KMS-11 (cell line): ENCODE data around the gene HCFC1.

Experiments used
- H2AFZ ChIP-seq: fragments of 200-600 bp; sonication (generic); 2 replicates; pipeline ENCODE4 v1.6.1; 2016; ENCODE audit warnings: antibody characterized with exemption, mixed run types, low read depth
- H3K27ac ChIP-seq: fragments of 200-600 bp; sonication (generic); 2 replicates; pipeline ENCODE4 v1.6.1; 2016; ENCODE audit warnings: mild to moderate bottlenecking, mixed run types
- H3K27me3 ChIP-seq: fragments of 200-600 bp; sonication (generic); 2 replicates; pipeline ENCODE4 v1.6.1; 2017; ENCODE audit warnings: mild to moderate bottlenecking, low read depth, mixed run types, moderate library complexity; ENCODE audit not compliant: insufficient read depth
- H3K36me3 ChIP-seq: fragments of 200-600 bp; sonication (generic); 2 replicates; pipeline ENCODE4 v1.6.1; 2017; ENCODE audit warnings: mild to moderate bottlenecking, mixed run types; ENCODE audit not compliant: insufficient read depth
- H3K4me1 ChIP-seq: fragments of 200-600 bp; sonication (generic); 2 replicates; pipeline ENCODE4 v1.6.1; 2016; ENCODE audit warnings: mild to moderate bottlenecking, low read depth, mixed run types; ENCODE audit not compliant: poor library complexity, severe bottlenecking
- H3K4me2 ChIP-seq: fragments of 200-600 bp; sonication (generic); 2 replicates; pipeline ENCODE4 v1.7.0; 2016; ENCODE audit warnings: mild to moderate bottlenecking, mixed run types
- H3K4me3 ChIP-seq: fragments of 200-600 bp; sonication (generic); IDR thresholded peaks from 2 replicates; pipeline ENCODE4 v1.6.1; 2017; ENCODE audit warnings: low read depth, low read length, mixed read lengths; ENCODE audit not compliant: insufficient read depth
- H3K79me2 ChIP-seq: fragments of 200-600 bp; sonication (generic); 2 replicates; pipeline ENCODE4 v1.6.1; 2016; ENCODE audit warnings: low read depth, mixed run types; ENCODE audit not compliant: insufficient read depth
- H3K9ac ChIP-seq: fragments of 200-600 bp; sonication (generic); 2 replicates; pipeline ENCODE4 v1.6.1; 2016; ENCODE audit warnings: mild to moderate bottlenecking, mixed run types
- H4K20me1 ChIP-seq: fragments of 200-600 bp; sonication (generic); 2 replicates; pipeline ENCODE4 v1.6.1; 2016; ENCODE audit warnings: mild to moderate bottlenecking, mixed run types; ENCODE audit not compliant: insufficient read depth
- CTCF ChIP-seq: fragments of 200-600 bp; sonication (generic); conservative IDR thresholded peaks from 2 replicates; pipeline ENCODE4 v1.6.1; 2017; ENCODE audit warnings: low read depth, mild to moderate bottlenecking, antibody characterized with exemption, low read length, moderate library complexity, mixed read lengths

HCFC1 gene

GRCh38 chrX:153944140-153944799, 27.3 kb downstream of the HCFC1 start, which contains the start of gene RENBP:
TSS of gene RENBP (minus strand) at chrX:153944643. CDS start at chrX:153944610, 33 bp downstream.
- no peak within 1 kb of the TSS for H3K27ac ChIP-seq
- no peak within 1 kb of the TSS for H2AFZ ChIP-seq
- H4K20me1 ChIP-seq = no peaks in the 10 kb centered on the region
- no peaks in the 10 kb centered on the region for H3K79me2 ChIP-seq
- TF ChIP-seq CTCF = no peak
- H3K4me1 ChIP-seq = peaks cover 4% of the 10 kb centered on the region
- H3K36me3 ChIP-seq = no peaks in the 10 kb centered on the region
- no peaks in the 10 kb centered on the region for H3K27me3 ChIP-seq
- H3K4me3 ChIP-seq = no peak within 1 kb of the TSS
- no peak within 1 kb of the TSS for H3K9ac ChIP-seq
- H3K4me2 ChIP-seq = no peak within 1 kb of the TSS

- Histone ChIP-seq H3K4me1 (no peaks in the 10 kb centered on the region), H3K79me2 (no peaks in the 10 kb centered on the region), H3K36me3 (no peaks in the 10 kb centered on the region), H4K20me1 (no peaks in the 10 kb centered on the region), H3K4me2 (no peak overlapping the region), H3K4me3 (no peak overlapping the region), H2AFZ (no peak overlapping the region), H3K9ac (no peak overlapping the region), H3K27ac (no peak overlapping the region), H3K27me3 (no peaks in the 10 kb centered on the region)
- TF ChIP-seq CTCF = no peak
Measured at GRCh38 chrX:153941336-153942252, 30.0 kb downstream of the HCFC1 start.

- no peaks in the 10 kb centered on the region for H3K27me3 ChIP-seq
- no peak for TF ChIP-seq CTCF
- no peaks in the 10 kb centered on the region for H4K20me1 ChIP-seq
- no peak overlapping the region for H3K27ac ChIP-seq
- H2AFZ ChIP-seq = no peak overlapping the region
- H3K36me3 ChIP-seq = no peaks in the 10 kb centered on the region
- 0 out of 2 replicates have a peak, but pooled peaks cover under 1% of the 10 kb centered on the region for H3K79me2 ChIP-seq
- no peak overlapping the region for H3K4me3 ChIP-seq
- no peak overlapping the region for H3K4me2 ChIP-seq
- no peaks in the 10 kb centered on the region for H3K4me1 ChIP-seq
- no peak overlapping the region for H3K9ac ChIP-seq
Measured at GRCh38 chrX:153939573-153939972, 32.0 kb downstream of the HCFC1 start.

- no peak overlapping the region for H3K4me2 ChIP-seq
- H2AFZ ChIP-seq = no peak overlapping the region
- no peaks in the 10 kb centered on the region for H4K20me1 ChIP-seq
- no peak for TF ChIP-seq CTCF
- H3K4me3 ChIP-seq = no peak overlapping the region
- no peak overlapping the region for H3K27ac ChIP-seq
- no peaks in the 10 kb centered on the region for H3K27me3 ChIP-seq
- H3K9ac ChIP-seq = no peak overlapping the region
- H3K79me2 ChIP-seq = peaks cover 13% of the 10 kb centered on the region; the same call in 1 of the 2 replicates
- no peaks in the 10 kb centered on the region for H3K4me1 ChIP-seq
- no peaks in the 10 kb centered on the region for H3K36me3 ChIP-seq
Measured at GRCh38 chrX:153938226-153938786, 33.3 kb downstream of the HCFC1 start.
